GM18867 (cell line): ENCODE data around the gene PEX26.

ENCODE experiments used
- ATAC-seq: cut with Tn5 transposase; IDR thresholded peaks from one replicate; pipeline ENCODE4 v1.9.1; 2021; ENCODE audit warnings: mild to moderate bottlenecking, moderate library complexity; ENCODE audit not compliant: unreplicated experiment

The PEX26 gene

DNA sequence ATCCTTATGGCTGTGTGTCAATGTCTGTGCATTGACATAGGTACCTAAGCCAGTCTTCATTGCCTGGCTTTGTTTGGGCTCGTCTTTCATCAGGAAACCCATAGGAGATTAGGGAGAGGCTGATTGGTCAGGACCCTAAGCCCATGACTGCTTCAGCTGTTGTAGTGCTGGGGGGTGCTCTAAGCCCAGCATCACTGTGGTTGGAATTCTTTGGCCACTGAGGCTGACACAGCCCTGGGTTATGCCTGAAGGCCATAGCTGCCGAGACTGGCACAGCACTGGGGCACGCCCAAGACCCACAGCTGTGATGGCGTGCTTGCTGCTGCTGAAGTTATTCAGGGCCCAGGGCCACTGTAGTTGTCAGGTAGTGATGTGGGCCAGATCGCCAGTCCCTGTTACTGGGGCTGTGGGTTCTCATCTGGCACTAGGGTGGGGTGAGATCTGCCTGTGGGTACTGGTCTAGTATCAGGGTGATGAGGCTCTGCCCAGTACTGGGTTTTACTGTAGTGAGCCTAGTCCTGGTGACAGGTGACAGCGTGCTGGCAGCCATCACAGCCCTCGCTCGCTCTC, 77.1 kb downstream of the PEX26 start:
- ATAC-seq: no peak
